ENCODE results near the gene UPK2. TPM values are rescaled to one million over a fixed set of nuclear protein-coding genes. Genes with fewer than 3 reads are reported as not detected.

The UPK2 gene
- total and polyA plus RNA-seq, 2 of the 13 experiments (the other 11 are each of a cell fraction or from before 2014, with no cell fraction given) = not detected

- H2AFZ ChIP-seq (ENCODE audit: low read length) = no peak overlapping the region
- no peak for DNase-seq (ENCODE audit: low spot score)
- H3K79me2 ChIP-seq (ENCODE audit: insufficient read depth, low read length) = peaks cover 42% of the 10 kb centered on the region
- H3K9ac ChIP-seq (ENCODE audit: insufficient read depth, low read depth, low read length) = peak overlapping the region; percentile 75
- no peaks in the 10 kb centered on the region; a peak in 1 of 5 replicates for H3K27me3 ChIP-seq (ENCODE audit: control insufficient read depth in 1 of 2, insufficient read depth in 2 of 2, low read length in 2 of 2)
- in situ Hi-C loops (cut with HindIII; ENCODE audit: extremely low pct_ligation_motif_present, low pct_unique_long_range_greater_than_20kb) (no loop called here), intact Hi-C loops (cut with micrococcal nuclease; ENCODE audit: unreplicated experiment) (no loop called here)
- no peak for ATAC-seq
- H3K9me3 ChIP-seq (ENCODE audit: low read length) = no peaks in the 10 kb centered on the region
- FAIRE-seq = no peak
- TF ChIP-seq ZNF33B (CRISPR knock-in tag; IDR thresholded peaks at IDR 0.05) = 0 out of 2 replicates have a peak, but pooled peaks have one; percentile 13
- TF ChIP-seq FUBP1 (CRISPR knock-in tag; IDR thresholded peaks at IDR 0.05; ENCODE audit: borderline replicate concordance) = no peak
- 0 out of 2 replicates have a peak, but pooled peaks have one; percentile 57 for TF ChIP-seq FOXO4 (CRISPR knock-in tag; conservative IDR thresholded peaks at IDR 0.05)
- no peak for TF ChIP-seq SAFB2 (CRISPR knock-in tag; IDR thresholded peaks at IDR 0.05; ENCODE audit: borderline replicate concordance, low read depth)
- no peak for TF ChIP-seq ZNF772 (CRISPR knock-in tag; IDR thresholded peaks at IDR 0.05)
- H3K4me2 ChIP-seq (ENCODE audit: low read depth, low read length) = peak overlapping the region; percentile 94
- ChIA-PET POLR2A (interaction anchor here (1.0 to 2.9 kb wide), 3 partner anchors 14 to 130 kb away, joined by 3 to 14 read pairs (median 4); partner anchors contain the start of genes RPS25 and TRAPPC4), CTCF (ENCODE audit: low intra/inter-chr PET ratio, low total read pairs) (interaction anchor here (9.8 kb wide), 1 partner anchor 15 kb away, joined by 188 read pairs; no protein-coding TSS in a partner anchor)
- no peaks in the 10 kb centered on the region for H4K20me1 ChIP-seq (ENCODE audit: insufficient read depth, low read length)
- H3K4me1 ChIP-seq (ENCODE audit: insufficient read depth, low read length) = peaks cover 83% of the 10 kb centered on the region
- 38% methylated on average over 6 of the region's 9 CpGs for WGBS (ENCODE audit: low lambda C conversion rate)
- H3K27ac ChIP-seq (ENCODE audit: extremely low read length, insufficient read depth, low read length) = peak overlapping the region; percentile 88
- no peaks in the 10 kb centered on the region for H3K36me3 ChIP-seq (replicated peaks in 1 of 2; ENCODE audit: control insufficient read depth in 1 of 2, insufficient read depth in 2 of 2, low read length in 2 of 2)
- H3K4me3 ChIP-seq (replicated peaks in 1 of 3; ENCODE audit: insufficient read depth in 1 of 3, low read depth in 2 of 3, low read length in 3 of 3) = peak overlapping the region; percentile 87 to 97 (median 90)
- no TSS peak for BruUV-seq (replicated peaks)
Observed at GRCh38 chr11:118922745-118923627, 33.1 kb upstream of the UPK2 start.

Data from HepG2 (cell line).